ENCODE results near the gene IL17RC. TPM values are rescaled to one million over a fixed set of nuclear protein-coding genes. Genes with fewer than 3 reads are reported as not detected.
A peak's percentile ranks its signal among the peaks of the same experiment; 100 is the strongest.

IL17RC gene
- total and polyA plus RNA-seq, 2 of the 4 experiments (the other 2 are of a cell fraction): 20.8 to 28.3 TPM

DNA sequence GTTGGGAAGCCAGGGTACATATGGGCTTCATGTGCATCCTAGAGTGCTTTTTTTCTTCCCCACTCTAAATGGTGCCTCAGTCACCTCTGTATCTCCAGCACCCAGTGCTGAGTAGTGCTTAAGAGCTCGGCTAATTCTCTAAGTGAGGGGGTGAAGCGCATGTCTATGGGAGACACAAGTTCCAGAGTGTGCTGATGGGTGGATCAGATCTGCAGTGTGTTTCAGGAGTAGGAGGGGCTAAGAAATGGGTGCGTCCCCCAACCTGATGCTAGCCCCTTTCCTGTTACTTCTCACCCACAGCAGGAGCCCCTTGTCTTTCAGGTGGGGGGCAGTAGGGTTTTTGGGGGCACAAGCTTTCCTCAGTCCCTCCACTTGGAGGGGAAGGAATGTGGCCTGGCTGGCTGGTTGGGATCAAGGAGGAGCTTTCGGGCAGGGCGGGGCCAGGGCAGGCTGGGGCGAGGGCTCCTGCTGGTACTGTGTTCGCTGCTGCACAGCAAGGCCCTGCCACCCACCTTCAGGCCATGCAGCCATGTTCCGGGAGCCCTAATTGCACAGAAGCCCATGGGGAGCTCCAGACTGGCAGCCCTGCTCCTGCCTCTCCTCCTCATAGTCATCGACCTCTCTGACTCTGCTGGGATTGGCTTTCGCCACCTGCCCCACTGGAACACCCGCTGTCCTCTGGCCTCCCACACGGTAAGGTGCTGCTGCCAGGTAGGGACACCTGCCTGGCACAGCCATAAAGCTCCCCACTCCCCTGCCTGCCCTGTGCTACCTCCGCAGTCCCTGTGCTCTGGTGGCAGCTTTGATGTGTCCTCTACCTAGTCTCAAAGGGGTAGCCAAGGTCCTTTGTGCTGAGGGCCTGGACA lies 14.3 kb upstream of the IL17RC start, which contains the start of gene IL17RE:
Gene IL17RE (plus strand): TSS at position 477 of the 866 bp plus-strand sequence. CDS start 85 bp downstream, at position 562.
- Histone ChIP-seq H3K14ac (replicated peaks; ENCODE audit: low read depth, low read length) (peak within 1 kb of the TSS; percentile 78), H3K18ac (ENCODE audit: low read depth, low read length) (peak within 1 kb of the TSS; percentile 67), H3K23ac (ENCODE audit: low read depth, low read length) (peak within 1 kb of the TSS; percentile 91), H3K36me3 (ENCODE audit: control insufficient read depth, insufficient read depth, low read length) (no peaks in the 10 kb centered on the region), H2AK9ac (replicated peaks; ENCODE audit: low read depth, low read length, poor library complexity) (peak within 1 kb of the TSS; percentile 89), H2BK15ac (ENCODE audit: low read depth, low read length) (peak within 1 kb of the TSS; percentile 69; the same call in 2 of the 3 replicates), H3K4me2 (ENCODE audit: low read depth, low read length) (peak within 1 kb of the TSS; percentile 72), H3K56ac (ENCODE audit: extremely low read depth, insufficient read depth, low read length) (no peak within 1 kb of the TSS), H2BK5ac (ENCODE audit: low read depth, low read length, poor library complexity, severe bottlenecking) (peak within 1 kb of the TSS; percentile 69), H3K27ac (ENCODE audit: insufficient read depth, low read length) (peak within 1 kb of the TSS; percentile 56), H4K91ac (ENCODE audit: insufficient read depth, low read depth, low read length) (peak within 1 kb of the TSS; percentile 57), H2BK120ac (ENCODE audit: low read depth, low read length) (peak within 1 kb of the TSS; percentile 60), H3K79me1 (ENCODE audit: low read depth in 1 of 2, low read length in 2 of 2) (peaks cover 0 to 25% of the 10 kb centered on the region in 2 experiments; a peak in 2 of 4 replicates), H3K9me1 (ENCODE audit: insufficient read depth, low read length) (peaks cover 21% of the 10 kb centered on the region), H3K4me3 (ENCODE audit: insufficient read depth, low read depth, low read length) (no peak within 1 kb of the TSS), H3K9me3 (ENCODE audit: control insufficient read depth, insufficient read depth, low read length) (no peaks in the 10 kb centered on the region), H4K5ac (ENCODE audit: low read depth, low read length) (peak within 1 kb of the TSS; percentile 94), H4K8ac (ENCODE audit: low read depth in 2 of 2, low read length in 2 of 2) (peak within 1 kb of the TSS; percentile 57 to 88), H3K9ac (ENCODE audit: low read depth, low read length) (peak within 1 kb of the TSS; percentile 29), H3K4ac (ENCODE audit: low read depth, low read length) (peak within 1 kb of the TSS; percentile 80), H4K20me1 (ENCODE audit: insufficient read depth, low read length) (peaks cover 2% of the 10 kb centered on the region; the same call in 1 of the 2 replicates), H2BK20ac (ENCODE audit: low read depth, low read length) (peak within 1 kb of the TSS; percentile 80), H3K27me3 (ENCODE audit: control insufficient read depth, insufficient read depth, low read length) (no peaks in the 10 kb centered on the region), H3K4me1 (ENCODE audit: control insufficient read depth, insufficient read depth, low read length) (peaks cover 11% of the 10 kb centered on the region), H2AFZ (replicated peaks; ENCODE audit: low read length, poor library complexity) (peak within 1 kb of the TSS; percentile 90), H2AK5ac (ENCODE audit: low read depth, low read length) (peak within 1 kb of the TSS; percentile 70)
- ATAC-seq (ENCODE audit: low read depth): peak; percentile 57
- DNase-seq: no peak
- dilution Hi-C loops (cut with HindIII; ENCODE audit: low sequenced_read_pairs, unreplicated experiment) (no loop called here), in situ Hi-C loops (cut with MboI; ENCODE audit: low sequenced_read_pairs) (no loop called here), intact Hi-C loops (cut with micrococcal nuclease) (no loop called here)
- BruUV-seq (replicated peaks): no TSS peak
- 40% methylated on average over 3 of the region's 13 CpGs; no CpG with 5 or more reads in 1 of the 2 experiments for WGBS, 2 experiments (ENCODE audit: extremely low coverage in 2 of 2, insufficient read length in 1 of 2)
- TF ChIP-seq RFX5 (IDR thresholded peaks at IDR 0.05; ENCODE audit: low read depth, low read length) (no peak), FOS (IDR thresholded peaks at IDR 0.05; ENCODE audit: low read depth, low read length) (no peak), MXI1 (IDR thresholded peaks at IDR 0.05; ENCODE audit: borderline replicate concordance, low read depth, low read length) (no peak), RAD21 (IDR thresholded peaks at IDR 0.05; ENCODE audit: low read length) (no peak), CHD1 (IDR thresholded peaks at IDR 0.05; ENCODE audit: low read depth, low read length) (no peak), POLR2A (IDR thresholded peaks at IDR 0.05; ENCODE audit: low read depth, low read length) (no peak)
- TF ChIP-seq, protein P1, sequence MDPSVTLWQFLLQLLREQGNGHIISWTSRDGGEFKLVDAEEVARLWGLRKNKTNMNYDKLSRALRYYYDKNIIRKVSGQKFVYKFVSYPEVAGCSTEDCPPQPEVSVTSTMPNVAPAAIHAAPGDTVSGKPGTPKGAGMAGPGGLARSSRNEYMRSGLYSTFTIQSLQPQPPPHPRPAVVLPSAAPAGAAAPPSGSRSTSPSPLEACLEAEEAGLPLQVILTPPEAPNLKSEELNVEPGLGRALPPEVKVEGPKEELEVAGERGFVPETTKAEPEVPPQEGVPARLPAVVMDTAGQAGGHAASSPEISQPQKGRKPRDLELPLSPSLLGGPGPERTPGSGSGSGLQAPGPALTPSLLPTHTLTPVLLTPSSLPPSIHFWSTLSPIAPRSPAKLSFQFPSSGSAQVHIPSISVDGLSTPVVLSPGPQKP (IDR thresholded peaks at IDR 0.05; ENCODE audit: borderline replicate concordance, low read depth, low read length): no peak
- TF ChIP-seq, protein P2, sequence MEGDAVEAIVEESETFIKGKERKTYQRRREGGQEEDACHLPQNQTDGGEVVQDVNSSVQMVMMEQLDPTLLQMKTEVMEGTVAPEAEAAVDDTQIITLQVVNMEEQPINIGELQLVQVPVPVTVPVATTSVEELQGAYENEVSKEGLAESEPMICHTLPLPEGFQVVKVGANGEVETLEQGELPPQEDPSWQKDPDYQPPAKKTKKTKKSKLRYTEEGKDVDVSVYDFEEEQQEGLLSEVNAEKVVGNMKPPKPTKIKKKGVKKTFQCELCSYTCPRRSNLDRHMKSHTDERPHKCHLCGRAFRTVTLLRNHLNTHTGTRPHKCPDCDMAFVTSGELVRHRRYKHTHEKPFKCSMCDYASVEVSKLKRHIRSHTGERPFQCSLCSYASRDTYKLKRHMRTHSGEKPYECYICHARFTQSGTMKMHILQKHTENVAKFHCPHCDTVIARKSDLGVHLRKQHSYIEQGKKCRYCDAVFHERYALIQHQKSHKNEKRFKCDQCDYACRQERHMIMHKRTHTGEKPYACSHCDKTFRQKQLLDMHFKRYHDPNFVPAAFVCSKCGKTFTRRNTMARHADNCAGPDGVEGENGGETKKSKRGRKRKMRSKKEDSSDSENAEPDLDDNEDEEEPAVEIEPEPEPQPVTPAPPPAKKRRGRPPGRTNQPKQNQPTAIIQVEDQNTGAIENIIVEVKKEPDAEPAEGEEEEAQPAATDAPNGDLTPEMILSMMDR (conservative IDR thresholded peaks at IDR 0.05; ENCODE audit: low read depth, low read length): no peak
- CTCF ChIA-PET: interaction anchor here (1.3 kb wide), 1 partner anchor 12 kb away, joined by 3 read pairs; no protein-coding TSS in a partner anchor
- POLR2A ChIA-PET (ENCODE audit: unreplicated experiment): no interaction called here
